Right lobe of liver (tissue), 6 donors: ENCODE results near the gene ZCCHC24. TPM values are rescaled to one million over a fixed set of nuclear protein-coding genes. Genes with fewer than 3 reads are reported as not detected.

Experiments
- ATAC-seq, 4 donors: fragments of 200-7000 bp; cut with Tn5 transposase; one replicate each; pipeline ENCODE4 v1.9.1; 2020; ENCODE audit warnings: mild to moderate bottlenecking in 4 of 4, moderate library complexity in 4 of 4
- DNase-seq, 3 donors: peaks; one replicate each; pipeline ENCODE4 v3.0.0-alpha.2; 2020
- H3K27ac ChIP-seq, 3 donors: fragments of 200-600 bp; one replicate each; pipeline ENCODE4 v1.8.0; 2022
- H3K27me3 ChIP-seq, 2 donors: fragments of 200-600 bp; one replicate each; pipeline ENCODE4 v1.8.0; 2022
- H3K36me3 ChIP-seq, 4 donors: fragments of 200-600 bp; sonication (generic) in 1 of 4; one replicate each; pipeline versions ENCODE4 v1.5.1 to v1.8.0; 2017 to 2022; ENCODE audit warnings: control low read depth in 1 of 4
- H3K4me1 ChIP-seq, 4 donors: fragments of 200-600 bp; sonication (generic) in 1 of 4; one replicate each; pipeline versions ENCODE4 v1.5.1 to v1.8.0; 2017 to 2022; ENCODE audit warnings: control low read depth in 1 of 4
- H3K4me3 ChIP-seq, 3 donors: fragments of 200-600 bp; one replicate each; pipeline ENCODE4 v1.8.0; 2022
- H3K9me3 ChIP-seq, 4 donors: fragments of 200-600 bp; sonication (generic) in 1 of 4; one replicate each; pipeline versions ENCODE4 v1.5.1 to v1.8.0; 2017 to 2022; ENCODE audit warnings: control low read depth in 1 of 4
- POLR2A ChIP-seq: fragments of 450-650 bp; IDR thresholded peaks from one replicate; pipeline ENCODE4 v1.6.1; 2017; ENCODE audit warnings: antibody characterized with exemption, mild to moderate bottlenecking
- WGBS: methylation state at CpG from one replicate; pipeline ENCODE4 v1.1.6; 2018; ENCODE audit warnings: low coverage, low lambda C conversion rate; ENCODE audit not compliant: insufficient coverage; ENCODE audit errors: missing lambda C conversion rate; 5-methylcytosine and 5-hydroxymethylcytosine counted together
- intact Hi-C, 2 donors: fragments of 100-400 bp; cut with DNase I; formaldehyde crosslinking; loops; one replicate each; pipeline versions ENCODE4 v1.11.2 to v1.14.1; 2022
- total RNA-seq, 6 experiments: library from RNA; depleted of rRNA in 2 of 6; stranded (reverse); fragments of >200 nt in 2 of 6; fragmentation: NEBNext Ultra II Directional in 3 of 6; extraction: Animal tissue kit (Norgen Biotek cat#: 25700) in 3 of 6; gene quantifications; one replicate each; pipeline versions ENCODE4 v1.1.0 to v1.2.4, GENCODE V29; 2016 to 2023
- TF ChIP-seq, protein P1 (sequence below), 4 donors: fragments of 200-600 bp in 3 of 4; fragments of 450-650 bp in 1 of 4; IDR thresholded peaks; one replicate each; pipeline versions ENCODE4 v1.5.1 to v1.8.0; 2016 to 2022; ENCODE audit warnings: antibody characterized with exemption in 4 of 4, mild to moderate bottlenecking in 2 of 4
- donor health status: DM: no; HTN: yes; CAD: no.
- donor health status: DM: no; HTN: no; CAD: no.
- donor health status: DM: no; HTN: no; CAD: no.
- donor health status: DM: no; HTN: yes; CAD: no.
- donor health status: DM: no; HTN: yes; CAD: no.

Gene ZCCHC24
- total RNA-seq, 6 experiments from 2014 or later: 19.8 to 33.6 (median 22.7) TPM

GRCh38 chr10:79404690-79405131 is 40.7 kb downstream of the ZCCHC24 start:
- TF ChIP-seq POLR2A: no peak
- TF ChIP-seq, protein P1, sequence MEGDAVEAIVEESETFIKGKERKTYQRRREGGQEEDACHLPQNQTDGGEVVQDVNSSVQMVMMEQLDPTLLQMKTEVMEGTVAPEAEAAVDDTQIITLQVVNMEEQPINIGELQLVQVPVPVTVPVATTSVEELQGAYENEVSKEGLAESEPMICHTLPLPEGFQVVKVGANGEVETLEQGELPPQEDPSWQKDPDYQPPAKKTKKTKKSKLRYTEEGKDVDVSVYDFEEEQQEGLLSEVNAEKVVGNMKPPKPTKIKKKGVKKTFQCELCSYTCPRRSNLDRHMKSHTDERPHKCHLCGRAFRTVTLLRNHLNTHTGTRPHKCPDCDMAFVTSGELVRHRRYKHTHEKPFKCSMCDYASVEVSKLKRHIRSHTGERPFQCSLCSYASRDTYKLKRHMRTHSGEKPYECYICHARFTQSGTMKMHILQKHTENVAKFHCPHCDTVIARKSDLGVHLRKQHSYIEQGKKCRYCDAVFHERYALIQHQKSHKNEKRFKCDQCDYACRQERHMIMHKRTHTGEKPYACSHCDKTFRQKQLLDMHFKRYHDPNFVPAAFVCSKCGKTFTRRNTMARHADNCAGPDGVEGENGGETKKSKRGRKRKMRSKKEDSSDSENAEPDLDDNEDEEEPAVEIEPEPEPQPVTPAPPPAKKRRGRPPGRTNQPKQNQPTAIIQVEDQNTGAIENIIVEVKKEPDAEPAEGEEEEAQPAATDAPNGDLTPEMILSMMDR (IDR thresholded peaks at IDR 0.05): no peak
- DNase-seq: peak in 2 of 3 donors; percentile 33 to 45
- no peaks in the 10 kb centered on the region for H3K27me3 ChIP-seq
- H3K4me1 ChIP-seq: peaks cover 4 to 74% (median 26%) of the 10 kb centered on the region in 4 donors
- no peaks in the 10 kb centered on the region for H3K36me3 ChIP-seq
- intact Hi-C loops: no loop called here
- 10% methylated on average over 2 of the region's 5 CpGs for WGBS
- ATAC-seq: no peak
- no peaks in the 10 kb centered on the region for H3K9me3 ChIP-seq
- H3K4me3 ChIP-seq: no peak overlapping the region
- peak overlapping the region in 1 of 3 donors; percentile 58 for H3K27ac ChIP-seq

DNA sequence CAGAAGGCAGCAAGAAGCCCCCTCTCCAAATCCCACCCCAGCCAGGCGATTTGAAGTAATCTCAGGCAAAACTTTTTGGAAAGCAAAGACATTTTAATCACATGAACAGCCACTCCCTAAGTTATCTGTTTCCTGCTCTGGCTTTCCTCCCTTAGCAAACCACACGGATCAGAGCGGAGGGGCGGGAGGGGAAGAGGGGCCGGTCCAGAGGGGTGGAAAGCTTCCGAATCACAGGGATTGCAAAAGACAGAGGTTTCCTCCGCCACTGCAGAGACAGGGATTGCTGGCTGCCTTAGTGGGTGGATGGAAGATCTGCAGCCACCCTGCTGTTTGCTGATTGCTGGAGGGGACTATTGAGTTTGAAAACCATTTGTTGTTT is 41.2 kb downstream of the ZCCHC24 start:
- peaks cover 4 to 74% (median 28%) of the 10 kb centered on the region in 4 donors for H3K4me1 ChIP-seq
- no peaks in the 10 kb centered on the region for H3K9me3 ChIP-seq
- peak; percentile 51 to 74 (median 72) for DNase-seq
- no peaks in the 10 kb centered on the region for H3K36me3 ChIP-seq
- H3K4me3 ChIP-seq: no peak overlapping the region
- peak overlapping the region in 2 of 3 donors; percentile 48 to 58 for H3K27ac ChIP-seq
- intact Hi-C loops: no loop called here
- H3K27me3 ChIP-seq: no peaks in the 10 kb centered on the region
- 3% methylated on average over 6 of the region's 7 CpGs for WGBS
- no peak for TF ChIP-seq POLR2A
- TF ChIP-seq, protein P1 (IDR thresholded peaks at IDR 0.05): no peak
- ATAC-seq: peak; percentile 8 to 27 (median 23)

DNA sequence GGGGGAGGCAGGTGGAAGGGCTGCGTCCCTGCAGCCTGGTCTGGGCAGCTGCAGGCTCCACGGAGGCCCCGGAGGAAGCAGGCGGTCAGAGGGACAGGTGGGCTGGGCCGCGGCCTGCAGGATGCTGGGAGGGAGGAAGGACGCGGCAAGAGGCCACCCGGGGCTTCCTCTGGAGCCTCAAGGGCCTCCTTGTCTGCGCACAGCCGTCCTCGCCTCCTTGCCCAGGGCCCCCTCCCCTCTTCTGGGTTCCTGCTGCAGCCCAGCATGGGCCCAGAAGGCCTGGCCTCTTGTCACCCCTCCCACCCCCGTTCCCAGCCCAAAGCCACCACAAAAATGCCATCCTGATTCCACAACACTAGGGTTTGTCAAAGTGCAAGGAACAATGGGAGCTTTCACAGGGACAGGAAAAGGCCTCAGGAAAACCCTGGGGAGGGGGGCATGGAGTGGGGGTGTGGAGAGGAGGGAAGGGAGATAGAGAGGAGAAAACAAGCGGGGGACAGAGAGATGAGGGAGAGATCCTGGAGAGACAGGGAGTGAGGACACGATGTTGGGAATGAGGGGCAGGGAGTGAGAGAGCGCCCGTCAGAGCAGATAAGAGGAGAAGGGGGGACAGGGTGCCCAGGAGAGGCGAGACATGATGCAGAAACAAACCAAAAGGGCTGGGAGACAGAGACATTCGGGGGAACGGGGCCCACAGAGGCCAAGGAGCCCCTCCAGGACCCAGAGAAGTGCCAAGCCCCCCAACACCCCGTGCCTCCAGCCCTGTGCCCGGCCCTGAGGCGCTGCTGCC is 41.8 kb downstream of the ZCCHC24 start:
- no peak overlapping the region for H3K4me3 ChIP-seq
- no peaks in the 10 kb centered on the region for H3K27me3 ChIP-seq
- peaks cover 4 to 74% (median 31%) of the 10 kb centered on the region in 4 donors for H3K4me1 ChIP-seq
- no peak for TF ChIP-seq POLR2A
- TF ChIP-seq, protein P1 (IDR thresholded peaks at IDR 0.05): no peak
- WGBS: 60% methylated on average over 6 of the region's 23 CpGs
- H3K27ac ChIP-seq: peak overlapping the region in 2 of 3 donors; percentile 48 to 60
- H3K9me3 ChIP-seq: no peaks in the 10 kb centered on the region
- intact Hi-C loops: no loop called here
- ATAC-seq: peak; percentile 0 to 36 (median 6)
- no peaks in the 10 kb centered on the region for H3K36me3 ChIP-seq
- DNase-seq: peak; percentile 57 to 65 (median 61)

GRCh38 chr10:79402951-79403350 is 42.5 kb downstream of the ZCCHC24 start:
- H3K36me3 ChIP-seq: no peaks in the 10 kb centered on the region
- peak overlapping the region in 1 of 3 donors; percentile 60 for H3K27ac ChIP-seq
- H3K4me3 ChIP-seq: no peak overlapping the region
- peak; percentile 18 to 49 (median 45) for DNase-seq
- no peak for ATAC-seq
- peaks cover 4 to 74% (median 33%) of the 10 kb centered on the region in 4 donors for H3K4me1 ChIP-seq
- 8% methylated on average over 2 of the region's 8 CpGs for WGBS
- H3K27me3 ChIP-seq: no peaks in the 10 kb centered on the region
- no peaks in the 10 kb centered on the region for H3K9me3 ChIP-seq
- TF ChIP-seq, protein P1 (IDR thresholded peaks at IDR 0.05): no peak
- no peak for TF ChIP-seq POLR2A
- intact Hi-C loops: no loop called here
